Measurements from ENCODE around the gene TNNI3K.
"Not testable (repeated sequence)": the region's sequence is repeated elsewhere in the genome, so short reads cannot be mapped to it uniquely, and the experiment has no call there.

TNNI3K gene, protein sequence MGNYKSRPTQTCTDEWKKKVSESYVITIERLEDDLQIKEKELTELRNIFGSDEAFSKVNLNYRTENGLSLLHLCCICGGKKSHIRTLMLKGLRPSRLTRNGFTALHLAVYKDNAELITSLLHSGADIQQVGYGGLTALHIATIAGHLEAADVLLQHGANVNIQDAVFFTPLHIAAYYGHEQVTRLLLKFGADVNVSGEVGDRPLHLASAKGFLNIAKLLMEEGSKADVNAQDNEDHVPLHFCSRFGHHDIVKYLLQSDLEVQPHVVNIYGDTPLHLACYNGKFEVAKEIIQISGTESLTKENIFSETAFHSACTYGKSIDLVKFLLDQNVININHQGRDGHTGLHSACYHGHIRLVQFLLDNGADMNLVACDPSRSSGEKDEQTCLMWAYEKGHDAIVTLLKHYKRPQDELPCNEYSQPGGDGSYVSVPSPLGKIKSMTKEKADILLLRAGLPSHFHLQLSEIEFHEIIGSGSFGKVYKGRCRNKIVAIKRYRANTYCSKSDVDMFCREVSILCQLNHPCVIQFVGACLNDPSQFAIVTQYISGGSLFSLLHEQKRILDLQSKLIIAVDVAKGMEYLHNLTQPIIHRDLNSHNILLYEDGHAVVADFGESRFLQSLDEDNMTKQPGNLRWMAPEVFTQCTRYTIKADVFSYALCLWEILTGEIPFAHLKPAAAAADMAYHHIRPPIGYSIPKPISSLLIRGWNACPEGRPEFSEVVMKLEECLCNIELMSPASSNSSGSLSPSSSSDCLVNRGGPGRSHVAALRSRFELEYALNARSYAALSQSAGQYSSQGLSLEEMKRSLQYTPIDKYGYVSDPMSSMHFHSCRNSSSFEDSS

DNA sequence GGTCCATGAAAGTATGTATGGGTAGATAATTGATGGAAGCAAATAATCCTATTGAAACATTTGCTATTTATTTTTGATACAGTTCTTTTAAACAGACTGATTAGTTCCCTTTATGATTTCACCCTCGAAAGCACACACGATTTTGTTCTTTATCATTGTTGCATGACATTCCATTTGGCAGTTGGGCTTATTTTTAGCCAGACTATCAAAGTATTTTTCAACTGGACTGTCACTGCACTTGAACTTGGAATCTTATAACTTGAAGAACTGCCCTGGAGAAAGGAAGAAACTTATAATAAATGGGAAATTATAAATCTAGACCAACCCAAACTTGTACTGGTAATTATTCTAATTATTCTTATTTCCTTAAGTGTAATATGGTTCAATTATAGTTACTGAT is at the start of gene TNNI3K:
TSS of gene TNNI3K (plus strand) at position 235 of the 400 bp plus-strand sequence. CDS start at position 300, 65 bp downstream.
- FAIRE-seq, result no peak

GRCh38 chr1:74193908-74194307 is 41.3 kb upstream of the TNNI3K start:
- FAIRE-seq, result no peak

DNA sequence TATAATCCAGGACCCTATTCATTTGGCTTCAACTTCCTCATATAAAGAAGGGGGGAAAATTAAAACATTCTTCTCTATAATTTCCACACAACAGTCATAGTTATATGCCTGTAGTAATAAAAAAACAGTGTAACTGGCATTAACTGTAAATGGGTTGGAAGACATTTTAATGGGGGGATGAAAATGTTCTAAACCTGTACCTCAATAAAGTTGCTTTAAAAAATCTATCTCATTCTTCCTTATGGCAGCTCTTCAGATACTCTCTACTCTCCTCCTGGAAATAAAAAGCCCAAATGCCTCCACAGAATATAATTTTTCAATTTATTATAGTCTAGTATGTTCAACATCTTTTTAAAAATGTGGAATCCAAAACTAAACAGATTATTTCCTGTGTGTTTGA is 39.8 kb upstream of the TNNI3K start:
- FAIRE-seq, result no peak

- FAIRE-seq, result no peak
Observed at GRCh38 chr1:74197255-74197654, 37.9 kb upstream of the TNNI3K start.

DNA sequence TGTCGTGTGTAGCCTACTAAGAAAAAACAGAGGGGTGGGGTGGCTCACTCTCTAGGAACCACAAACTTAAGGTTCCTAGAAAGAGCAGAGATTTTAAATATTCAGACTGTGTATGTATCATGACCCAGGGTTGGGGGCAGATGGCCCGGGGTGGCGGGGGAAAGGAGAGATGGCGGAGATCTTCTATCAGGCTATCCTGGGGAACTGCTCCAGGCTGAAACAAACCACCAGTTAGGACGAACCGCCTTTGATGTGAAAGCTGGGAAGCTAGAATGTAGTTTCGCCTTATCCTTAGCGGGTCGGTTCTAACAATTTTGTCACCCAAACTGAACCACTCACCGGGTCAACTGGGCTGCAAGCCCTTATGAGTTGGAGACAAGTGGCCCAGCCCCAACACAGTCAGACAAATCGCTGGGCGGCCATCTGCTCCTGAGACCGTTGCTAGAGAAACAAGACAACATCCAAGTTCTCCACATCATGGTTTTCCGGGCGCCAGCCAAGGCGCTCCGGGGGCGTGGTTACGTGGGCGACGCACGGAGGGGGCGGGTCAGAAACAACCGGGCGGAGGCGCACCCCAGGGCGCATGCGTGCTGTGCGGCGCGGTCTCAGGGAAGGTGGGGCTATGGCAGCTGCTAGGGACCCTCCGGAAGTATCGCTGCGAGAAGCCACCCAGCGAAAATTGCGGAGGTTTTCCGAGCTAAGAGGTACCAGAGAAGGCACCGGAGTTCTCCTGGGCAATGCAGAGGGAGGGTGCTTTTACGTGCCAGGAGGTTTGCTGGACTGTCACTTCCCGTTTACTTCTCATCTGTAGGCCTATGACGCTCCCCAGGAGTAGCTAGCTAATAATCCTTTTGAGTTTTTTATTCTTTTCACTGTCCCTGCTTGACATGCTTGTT is 37.3 kb upstream of the TNNI3K start, which contains the start of the genes FPGT and LRRIQ3:
TSS of gene FPGT (plus strand) at position 586 of the 896 bp plus-strand sequence. CDS start at position 623, 37 bp downstream.
TSS of gene LRRIQ3 (minus strand) at position 520 of the 896 bp plus-strand sequence. CDS start 14,492 bp downstream, outside the sequence.
- FAIRE-seq, result peak; percentile 88

GRCh38 chr1:74199504-74199903 is 35.7 kb upstream of the TNNI3K start:
- no peak for FAIRE-seq

GRCh38 chr1:74205266-74205665 is 29.9 kb upstream of the TNNI3K start:
- FAIRE-seq, result no peak

DNA sequence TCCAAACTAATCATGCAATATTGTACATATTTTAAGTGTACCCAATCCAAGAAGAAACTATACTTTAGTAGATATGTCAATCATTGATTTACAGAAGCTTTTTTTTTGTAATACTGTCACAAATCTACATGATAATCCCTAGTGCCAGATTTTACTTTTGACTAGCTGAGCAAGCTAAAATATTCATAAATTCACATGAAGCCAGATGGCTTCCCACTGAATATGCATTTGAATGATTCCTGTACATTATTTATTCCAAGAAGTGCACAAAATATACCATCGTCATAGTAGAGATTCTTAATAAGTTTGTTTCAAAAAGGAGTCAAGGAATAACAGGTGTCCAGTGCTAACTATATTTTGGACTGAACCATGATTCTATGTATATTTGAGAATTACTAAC is 20.0 kb upstream of the TNNI3K start:
- no peak for FAIRE-seq

DNA sequence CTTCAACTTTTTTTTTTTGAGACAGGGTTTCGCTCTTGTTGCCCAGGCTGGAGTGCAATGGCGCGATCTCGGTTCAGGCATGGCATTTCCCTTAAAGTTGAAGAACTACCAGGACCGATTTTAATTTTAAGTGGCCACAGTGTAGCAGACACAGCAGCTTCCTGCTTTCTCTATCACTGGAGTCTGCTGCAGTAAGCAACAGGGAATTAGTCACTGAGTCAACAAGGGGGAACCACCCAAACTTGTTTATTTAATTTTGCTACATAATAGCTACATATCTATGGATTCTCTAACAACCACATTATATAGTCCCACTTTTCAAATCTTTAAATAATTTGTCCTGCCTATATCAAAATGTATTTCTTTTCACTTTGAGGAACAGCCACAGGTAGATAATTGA is 12.5 kb upstream of the TNNI3K start:
- FAIRE-seq, result no peak

- FAIRE-seq, result no peak
Observed at GRCh38 chr1:74223453-74223852, 11.7 kb upstream of the TNNI3K start.

- FAIRE-seq, result no peak
Observed at GRCh38 chr1:74236440-74236839, 1.3 kb downstream of the TNNI3K start.

GRCh38 chr1:74237035-74237434 is 1.8 kb downstream of the TNNI3K start:
- no peak for FAIRE-seq

DNA sequence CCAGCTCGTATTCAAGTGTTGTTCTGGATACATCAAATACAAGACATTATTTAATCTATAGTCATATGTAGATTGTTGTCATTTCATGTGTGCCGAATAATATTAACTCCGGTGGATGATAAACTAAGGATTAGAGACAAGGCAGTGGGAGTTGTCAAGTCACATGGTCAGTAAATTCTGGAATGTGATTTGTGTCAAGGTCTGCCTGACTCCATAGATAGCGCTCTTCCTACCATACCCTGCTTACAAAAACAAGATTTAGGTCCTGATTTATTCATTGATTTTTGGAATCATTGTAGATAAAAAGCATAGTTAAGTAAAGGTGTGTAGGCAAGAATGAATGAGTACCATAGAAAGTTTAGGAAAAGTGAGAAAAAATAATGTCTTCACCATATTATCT is 2.6 kb downstream of the TNNI3K start:
- FAIRE-seq, result no peak

GRCh38 chr1:74245168-74245772 is 10.1 kb downstream of the TNNI3K start:
- FAIRE-seq, result no peak

GRCh38 chr1:74246315-74246714 is 11.1 kb downstream of the TNNI3K start:
- FAIRE-seq, result no peak

GRCh38 chr1:74247881-74248528 is 12.8 kb downstream of the TNNI3K start:
- no peak for FAIRE-seq

DNA sequence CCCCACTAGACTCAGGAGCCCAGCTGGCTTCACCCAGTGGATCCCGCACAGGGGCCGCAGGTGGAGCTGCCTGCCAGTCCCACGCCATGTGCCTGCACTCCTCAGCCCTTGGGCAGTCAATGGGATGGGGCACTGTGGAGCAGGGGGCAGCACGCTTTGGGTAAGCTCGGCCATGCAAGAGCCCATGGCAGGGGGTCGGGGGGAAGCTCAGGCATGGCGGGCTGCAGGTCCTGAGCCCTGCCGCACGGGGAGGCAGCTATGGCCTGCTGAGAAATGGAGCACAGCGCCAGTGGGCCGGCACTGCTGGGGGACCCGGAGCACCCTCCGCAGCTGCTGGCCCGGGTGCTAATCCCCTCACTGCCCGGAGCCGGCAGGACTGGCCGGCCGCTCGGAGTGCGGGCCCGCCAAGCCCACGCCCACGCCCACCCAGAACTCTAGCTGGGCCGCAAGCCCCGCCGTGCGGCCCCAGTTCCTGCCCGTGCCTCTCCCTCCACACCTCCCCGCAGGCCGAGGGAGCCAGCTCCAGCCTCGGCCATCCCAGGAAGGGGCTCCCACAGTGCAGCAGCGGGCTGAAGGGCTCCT is 18.1 kb downstream of the TNNI3K start:
- FAIRE-seq, result not testable (repeated sequence)

GRCh38 chr1:74266001-74266400 is 30.8 kb downstream of the TNNI3K start:
- FAIRE-seq, result no peak

- no peak for FAIRE-seq
Observed at GRCh38 chr1:74271503-74271902, 36.3 kb downstream of the TNNI3K start.

DNA sequence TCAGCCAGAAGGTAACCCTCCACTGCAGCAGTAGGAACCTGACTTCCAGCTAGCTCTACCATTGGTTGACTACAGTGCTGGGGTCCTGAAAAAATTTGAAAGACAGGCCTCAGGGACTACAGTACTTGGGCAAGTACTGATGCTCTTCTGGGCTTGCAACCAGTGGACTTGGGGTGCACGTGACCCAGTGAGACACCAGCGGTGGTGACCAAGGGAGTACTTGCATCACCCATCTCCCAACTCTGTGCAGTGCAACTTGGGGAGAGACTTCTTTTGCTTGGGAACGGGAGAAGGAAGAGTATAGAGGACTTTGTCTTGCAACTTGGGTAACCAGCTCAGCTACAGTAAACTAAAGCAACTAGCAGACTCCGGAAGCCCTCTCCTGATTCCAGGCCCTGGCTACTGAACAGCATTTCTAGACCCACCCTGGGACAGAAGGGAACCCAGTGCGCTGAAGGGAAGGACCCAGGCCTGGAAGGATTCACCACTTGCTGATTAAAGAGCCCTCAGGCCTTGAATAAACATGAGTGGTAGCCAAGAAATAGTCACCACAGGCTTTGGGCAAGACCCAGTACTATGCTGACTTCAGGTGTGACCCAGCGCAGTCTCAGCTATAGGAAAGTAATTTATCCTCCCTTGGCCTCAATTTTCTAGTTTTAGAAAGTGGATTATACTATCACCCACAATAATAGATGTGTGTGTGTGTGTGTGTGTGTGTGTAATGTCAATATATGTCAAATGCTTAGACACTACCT is 45.6 kb downstream of the TNNI3K start:
- FAIRE-seq, result no peak

- no peak for FAIRE-seq
Observed at GRCh38 chr1:74286414-74286813, 51.2 kb downstream of the TNNI3K start.

Measured in A204.1 (cell line).